Peyer's patch (tissue), 4 donors: ENCODE measurements around the gene CGN. TPM values are rescaled to one million over a fixed set of nuclear protein-coding genes. Genes with fewer than 3 reads are reported as not detected.

Experiments
- DNase-seq, 3 donors: peaks; one replicate each; pipeline ENCODE4 v3.0.0-alpha.2; 2017 to 2019
- H3K27ac ChIP-seq, 4 donors: fragments of 200-600 bp; sonication (generic); one replicate each; pipeline ENCODE4 v1.5.1; 2016 to 2019
- H3K27me3 ChIP-seq, 2 donors: fragments of 200-600 bp; sonication (generic); one replicate each; pipeline ENCODE4 v1.5.1; 2019
- H3K36me3 ChIP-seq, 3 donors: fragments of 200-600 bp; sonication (generic); one replicate each; pipeline ENCODE4 v1.5.1; 2016 to 2019
- H3K4me1 ChIP-seq, 4 donors: fragments of 200-600 bp; sonication (generic); one replicate each; pipeline ENCODE4 v1.5.1; 2016 to 2019
- H3K4me3 ChIP-seq, 4 donors: fragments of 200-600 bp; sonication (generic); 1 replicate in 3 of 4; 2 replicates in 1 of 4; pipeline ENCODE4 v1.5.1; 2016 to 2019; ENCODE audit warnings: mild to moderate bottlenecking in 1 of 4
- H3K9me3 ChIP-seq, 4 donors: fragments of 200-600 bp; sonication (generic); one replicate each; pipeline ENCODE4 v1.5.1; 2016 to 2019; ENCODE audit warnings: mild to moderate bottlenecking in 1 of 4
- POLR2A ChIP-seq, 2 donors: fragments of 450-650 bp; IDR thresholded peaks; one replicate each; pipeline ENCODE4 v1.5.1; 2017; ENCODE audit warnings: antibody characterized with exemption in 2 of 2, mild to moderate bottlenecking in 2 of 2, moderate library complexity in 2 of 2
- total RNA-seq, 4 donors: library from RNA; depleted of rRNA; stranded (reverse); fragments of >200 nt; gene quantifications; one replicate each; pipeline ENCODE4 v1.1.0, GENCODE V29; 2016
- TF ChIP-seq, protein P1 (sequence below), 6 experiments: fragments of 450-650 bp in 4 of 6; fragments of 200-600 bp in 2 of 6; sonication (generic) in 1 of 6; IDR thresholded peaks; one replicate each; pipeline ENCODE4 v1.5.1; 2017 to 2019; ENCODE audit warnings: antibody characterized with exemption in 6 of 6, mild to moderate bottlenecking in 3 of 6, moderate library complexity in 1 of 6

Gene CGN
- total RNA-seq, 4 donors from 2014 or later: 34.7 to 180 (median 160) TPM

DNA sequence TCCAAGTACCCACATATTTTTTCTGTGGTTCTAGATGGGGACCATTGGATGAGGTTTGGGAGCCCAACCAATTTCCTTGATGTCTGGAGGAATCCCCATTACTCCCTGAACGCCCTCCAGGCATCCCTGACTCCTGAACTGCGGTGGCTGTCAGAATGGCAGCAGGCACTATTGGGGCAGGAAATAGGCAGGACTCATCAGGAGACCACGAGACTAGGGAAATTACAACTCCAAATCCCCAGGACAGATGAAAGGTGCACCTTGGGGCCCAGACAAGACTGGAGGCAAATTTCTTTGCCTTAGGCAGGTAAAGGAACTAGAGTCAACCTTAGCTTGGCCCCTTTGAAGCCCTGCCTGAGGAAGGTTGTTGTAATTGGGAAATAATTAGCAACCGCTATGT lies 1.1 kb downstream of the CGN start:
- H3K4me1 ChIP-seq: peaks cover 0 to 18% (median 5%) of the 10 kb centered on the region in 4 donors
- no peak for DNase-seq
- H3K27me3 ChIP-seq: no peaks in the 10 kb centered on the region
- no peak for TF ChIP-seq POLR2A (IDR thresholded peaks at IDR 0.05)
- TF ChIP-seq, protein P1, sequence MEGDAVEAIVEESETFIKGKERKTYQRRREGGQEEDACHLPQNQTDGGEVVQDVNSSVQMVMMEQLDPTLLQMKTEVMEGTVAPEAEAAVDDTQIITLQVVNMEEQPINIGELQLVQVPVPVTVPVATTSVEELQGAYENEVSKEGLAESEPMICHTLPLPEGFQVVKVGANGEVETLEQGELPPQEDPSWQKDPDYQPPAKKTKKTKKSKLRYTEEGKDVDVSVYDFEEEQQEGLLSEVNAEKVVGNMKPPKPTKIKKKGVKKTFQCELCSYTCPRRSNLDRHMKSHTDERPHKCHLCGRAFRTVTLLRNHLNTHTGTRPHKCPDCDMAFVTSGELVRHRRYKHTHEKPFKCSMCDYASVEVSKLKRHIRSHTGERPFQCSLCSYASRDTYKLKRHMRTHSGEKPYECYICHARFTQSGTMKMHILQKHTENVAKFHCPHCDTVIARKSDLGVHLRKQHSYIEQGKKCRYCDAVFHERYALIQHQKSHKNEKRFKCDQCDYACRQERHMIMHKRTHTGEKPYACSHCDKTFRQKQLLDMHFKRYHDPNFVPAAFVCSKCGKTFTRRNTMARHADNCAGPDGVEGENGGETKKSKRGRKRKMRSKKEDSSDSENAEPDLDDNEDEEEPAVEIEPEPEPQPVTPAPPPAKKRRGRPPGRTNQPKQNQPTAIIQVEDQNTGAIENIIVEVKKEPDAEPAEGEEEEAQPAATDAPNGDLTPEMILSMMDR (IDR thresholded peaks at IDR 0.05): no peak
- H3K4me3 ChIP-seq: peak overlapping the region; percentile 56 to 86 (median 72)
- H3K9me3 ChIP-seq: no peaks in the 10 kb centered on the region
- peak overlapping the region in 3 of 4 donors; percentile 73 to 95 (median 95) for H3K27ac ChIP-seq
- H3K36me3 ChIP-seq: no peaks in the 10 kb centered on the region

DNA sequence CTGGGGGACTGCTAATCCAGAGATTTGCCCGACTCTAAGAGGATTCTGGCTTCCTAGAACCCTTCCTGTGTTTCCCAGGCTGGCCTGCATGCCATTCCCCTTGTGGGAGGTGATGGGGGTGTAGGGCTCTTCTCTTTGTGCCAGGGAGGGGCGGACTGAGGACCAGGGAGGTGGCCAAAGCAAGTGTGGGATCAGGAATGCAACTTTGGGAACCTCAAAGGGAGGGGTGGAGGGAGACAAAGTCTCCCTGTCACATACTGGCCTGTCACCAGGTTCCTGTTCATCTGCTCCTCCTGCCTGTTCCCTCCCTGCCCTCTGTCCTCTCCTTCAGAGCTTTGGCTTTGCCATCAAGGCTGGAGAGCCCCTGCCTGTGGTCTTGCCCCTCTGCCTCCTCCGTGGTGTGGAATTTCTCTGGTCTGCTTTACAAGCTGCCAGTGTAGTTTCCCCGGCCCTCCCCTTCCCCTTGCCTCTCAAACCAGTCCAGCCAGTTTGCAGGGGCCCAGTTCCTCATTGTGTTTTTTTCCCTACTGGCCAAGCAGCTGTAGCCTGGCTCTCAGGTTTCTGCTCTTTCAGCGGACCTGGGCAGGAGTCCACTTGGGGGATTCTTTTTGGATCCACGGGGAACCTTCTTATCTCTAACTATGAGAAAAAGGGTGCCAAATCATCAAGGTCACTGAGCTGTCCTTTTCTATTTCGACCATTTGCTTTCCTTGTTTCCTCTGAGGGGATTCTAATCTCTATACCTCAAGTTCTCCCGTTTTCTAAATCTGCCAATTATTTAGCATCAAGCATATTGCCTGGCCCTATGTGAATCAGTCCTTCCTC lies 1.8 kb downstream of the CGN start:
- H3K27me3 ChIP-seq: no peaks in the 10 kb centered on the region
- peaks cover 0 to 18% (median 5%) of the 10 kb centered on the region in 4 donors for H3K4me1 ChIP-seq
- H3K27ac ChIP-seq: peak overlapping the region in 3 of 4 donors; percentile 73 to 95 (median 95)

DNA sequence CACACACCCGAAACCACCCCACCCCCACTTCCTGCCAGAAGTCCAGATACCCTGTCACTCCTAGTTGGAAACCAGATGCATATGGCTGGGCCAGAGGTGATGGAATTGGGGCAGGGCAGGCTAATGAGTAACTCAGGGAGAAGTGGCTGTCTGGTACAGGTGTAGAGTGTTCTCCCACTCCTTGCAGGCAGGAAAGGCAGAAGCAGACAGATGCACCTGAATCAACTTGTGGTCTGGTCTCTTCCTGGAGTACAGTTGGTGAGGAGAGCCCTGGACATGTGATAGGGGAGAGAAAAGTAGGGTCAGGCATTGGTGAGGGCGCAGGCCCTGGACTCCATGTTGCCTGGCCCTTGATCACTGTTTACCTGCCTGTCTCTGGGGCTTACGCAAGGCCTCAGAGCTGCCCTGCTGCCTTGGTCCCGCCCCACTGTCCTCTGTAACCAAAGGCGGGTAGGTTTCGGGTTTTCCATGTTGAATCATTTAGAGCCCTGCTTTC lies 2.5 kb downstream of the CGN start:
- peak; percentile 56 to 62 for TF ChIP-seq POLR2A (IDR thresholded peaks at IDR 0.05)
- TF ChIP-seq, protein P1 (IDR thresholded peaks at IDR 0.05): no peak
- Histone ChIP-seq H3K4me1 (peaks cover 0 to 18% (median 5%) of the 10 kb centered on the region in 4 donors), H3K4me3 (peak overlapping the region in 2 of 4 donors; percentile 75 to 86), H3K9me3 (no peaks in the 10 kb centered on the region), H3K27ac (peak overlapping the region in 3 of 4 donors; percentile 73 to 95 (median 95)), H3K36me3 (peaks cover 0 to 5% (median 0%) of the 10 kb centered on the region in 3 donors), H3K27me3 (no peaks in the 10 kb centered on the region)
- peak in 2 of 3 donors; percentile 86 to 91 for DNase-seq

More for the DNA sequence above, 1.8 kb downstream of the CGN start:
- TF ChIP-seq, protein P1 (IDR thresholded peaks at IDR 0.05): peak in 2 of 6 experiments; percentile 1 to 4
- TF ChIP-seq POLR2A (IDR thresholded peaks at IDR 0.05): peak; percentile 22 to 47
- peak in 2 of 3 donors; percentile 73 to 80 for DNase-seq
- Histone ChIP-seq H3K4me3 (peak overlapping the region in 3 of 4 donors; percentile 56 to 86 (median 75)), H3K9me3 (no peaks in the 10 kb centered on the region), H3K36me3 (no peaks in the 10 kb centered on the region)

DNA sequence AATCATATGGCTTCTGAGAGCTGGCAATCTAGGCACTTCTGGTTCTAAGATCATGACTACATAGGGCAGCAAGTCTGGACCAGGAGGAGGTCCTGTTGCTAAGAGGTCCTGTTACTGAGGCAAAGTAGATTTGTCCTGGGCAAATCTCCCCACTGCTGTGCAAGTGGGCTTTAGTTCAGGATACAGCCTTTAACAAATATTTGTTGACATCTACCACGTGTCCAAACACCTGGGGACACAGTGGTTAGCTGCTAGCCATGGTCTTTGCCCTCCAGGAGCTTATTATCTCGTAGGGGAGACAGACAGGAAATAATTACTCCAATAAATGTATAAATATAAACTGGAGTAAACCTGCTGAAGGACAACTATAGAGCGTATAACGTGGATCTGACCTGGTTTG lies 3.2 kb downstream of the CGN start:
- H3K27ac ChIP-seq: peak overlapping the region in 3 of 4 donors; percentile 73 to 95 (median 95)
- DNase-seq: peak in 1 of 3 donors; percentile 61
- peak overlapping the region in 2 of 4 donors; percentile 75 to 86 for H3K4me3 ChIP-seq
- no peaks in the 10 kb centered on the region for H3K27me3 ChIP-seq
- TF ChIP-seq, protein P1 (IDR thresholded peaks at IDR 0.05): no peak
- TF ChIP-seq POLR2A (IDR thresholded peaks at IDR 0.05): no peak
- peaks cover 0 to 18% (median 5%) of the 10 kb centered on the region in 4 donors for H3K4me1 ChIP-seq
- H3K36me3 ChIP-seq: peaks cover 0 to 12% (median 0%) of the 10 kb centered on the region in 3 donors
- H3K9me3 ChIP-seq: no peaks in the 10 kb centered on the region

DNA sequence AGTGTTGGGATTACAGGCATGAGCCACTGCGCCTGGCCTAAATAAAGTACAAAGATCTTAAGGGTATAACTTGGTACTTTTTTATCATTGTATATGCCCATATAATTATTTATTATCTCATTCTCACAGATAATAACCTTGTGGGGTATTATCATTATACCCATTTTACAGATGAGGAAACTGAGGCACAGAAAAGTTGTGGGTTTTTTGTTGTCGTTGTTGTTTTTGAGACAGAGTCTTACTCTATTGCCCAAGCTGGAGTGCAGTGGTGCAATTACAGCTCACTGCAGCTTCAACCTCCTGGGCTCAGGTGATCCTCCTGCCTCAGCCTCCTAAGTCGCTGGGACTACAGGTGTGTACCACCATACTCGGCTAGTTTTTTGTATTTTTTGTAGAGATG lies 4.1 kb downstream of the CGN start:
- Histone ChIP-seq H3K9me3 (no peaks in the 10 kb centered on the region), H3K27me3 (no peaks in the 10 kb centered on the region), H3K4me1 (peaks cover 0 to 18% (median 5%) of the 10 kb centered on the region in 4 donors), H3K4me3 (peak overlapping the region in 1 of 4 donors; percentile 75), H3K27ac (peak overlapping the region in 3 of 4 donors; percentile 73 to 95 (median 95)), H3K36me3 (peaks cover 0 to 21% (median 0%) of the 10 kb centered on the region in 3 donors)
- TF ChIP-seq, protein P1 (IDR thresholded peaks at IDR 0.05): no peak
- TF ChIP-seq POLR2A (IDR thresholded peaks at IDR 0.05): no peak
- no peak for DNase-seq
